GM12878 (cell line): ENCODE results near the gene OPCML. TPM values are rescaled to one million over a fixed set of nuclear protein-coding genes. Genes with fewer than 3 reads are reported as not detected.

ENCODE experiments used
- ATAC-seq: fragments of 200-7000 bp; cut with Tn5 transposase; 3 replicates; pipeline ENCODE4 v1.9.1; 2020; ENCODE audit warnings: mild to moderate bottlenecking, moderate library complexity
- BruUV-seq: library from RNA; stranded (reverse); fragments of 400-500 nt; replicated peaks from 2 replicates; lab custom pipeline; 2021; lab: Mats Ljungman, UMichigan
- CTCF ChIA-PET: fragments of 300-600 bp; sonication (Branson Sonifier 250); formaldehyde crosslinking; extraction: SDS; loops from one replicate; lab custom pipeline; 2021; ENCODE audit warnings: inconsistent platforms; lab: Yijun Ruan, JAX
- POLR2A ChIA-PET: fragments of 350-600 bp; formaldehyde crosslinking; extraction: SDS; loops from one replicate; lab custom pipeline; 2021; ENCODE audit warnings: inconsistent platforms; lab: Charles Lee
- RAD21 ChIA-PET: fragments of 300-600 bp; sonication (Branson Sonifier 250); formaldehyde crosslinking; loops from one replicate; lab custom pipeline; 2023; ENCODE audit warnings: antibody characterized with exemption; ENCODE audit not compliant: unreplicated experiment; lab: Charles Lee
- SMC1A ChIA-PET: fragments of 300-600 bp; sonication (Branson Sonifier 250); formaldehyde crosslinking; loops from one replicate; lab custom pipeline; 2023; ENCODE audit not compliant: unreplicated experiment, uncharacterized antibody; lab: Charles Lee
- DNase-seq: peaks from one replicate; pipeline ENCODE4 v3.0.0-alpha.2; 2011; ENCODE audit warnings: low read depth, low spot score
- FAIRE-seq: peaks from 3 replicates; lab custom pipeline; 2011; peaks lifted over from hg19 to GRCh38; lab: Jason Lieb, UNC
- H2AFZ ChIP-seq: 2 replicates; pipeline ENCODE4 v1.6.0; 2011; ENCODE audit warnings: low read depth, low read length, control low read depth; ENCODE audit not compliant: control insufficient read depth
- H3K27ac ChIP-seq: 2 replicates; pipeline ENCODE4 v1.5.1; 2011; ENCODE audit warnings: control low read depth; ENCODE audit not compliant: control insufficient read depth, insufficient read depth
- H3K27me3 ChIP-seq, 2 experiments: replicated peaks in 1 of 2; 2 replicates each; pipeline versions ENCODE4 v1.6.0 to v1.6.1; 2011; ENCODE audit warnings: low read length in 1 of 2; ENCODE audit not compliant: control insufficient read depth in 2 of 2, insufficient read depth in 2 of 2
- H3K36me3 ChIP-seq, 2 experiments: 2 replicates each; pipeline ENCODE4 v1.5.1; 2011; ENCODE audit warnings: low read length in 1 of 2; ENCODE audit not compliant: control insufficient read depth in 2 of 2, insufficient read depth in 2 of 2
- H3K4me1 ChIP-seq: 2 replicates; pipeline ENCODE4 v1.6.1; 2011; ENCODE audit warnings: mild to moderate bottlenecking, low read length, moderate library complexity, mixed read lengths; ENCODE audit not compliant: control insufficient read depth, insufficient read depth
- H3K4me2 ChIP-seq: 2 replicates; pipeline ENCODE4 v1.6.0; 2011; ENCODE audit warnings: control low read depth; ENCODE audit not compliant: control insufficient read depth, insufficient read depth
- H3K4me3 ChIP-seq: fragments of 200-600 bp; sonication (generic); 2 replicates; pipeline ENCODE4 v1.5.1; 2016
- H3K79me2 ChIP-seq: 2 replicates; pipeline ENCODE4 v1.6.0; 2011; ENCODE audit warnings: low read length; ENCODE audit not compliant: control insufficient read depth, insufficient read depth
- H3K9ac ChIP-seq: 2 replicates; pipeline ENCODE4 v1.8.0; 2011; ENCODE audit warnings: low read length, control low read depth, mixed read lengths; ENCODE audit not compliant: control insufficient read depth, insufficient read depth
- H3K9me3 ChIP-seq: replicated peaks from 3 replicates; pipeline ENCODE4 v1.5.1; 2011; ENCODE audit warnings: mild to moderate bottlenecking, low read length; ENCODE audit not compliant: control insufficient read depth, insufficient read depth
- H4K20me1 ChIP-seq: 2 replicates; pipeline ENCODE4 v1.6.0; 2011; ENCODE audit not compliant: control insufficient read depth, insufficient read depth
- BCLAF1 ChIP-seq: fragments of 450-650 bp; IDR thresholded peaks from 2 replicates; pipeline ENCODE4 v1.6.1; 2017; ENCODE audit warnings: antibody characterized with exemption, mild to moderate bottlenecking, moderate library complexity
- BMI1 ChIP-seq: fragments of 450-650 bp; IDR thresholded peaks from 2 replicates; pipeline ENCODE4 v1.6.1; 2016; ENCODE audit warnings: mild to moderate bottlenecking, moderate library complexity, borderline replicate concordance
- BRCA1 ChIP-seq: IDR thresholded peaks from 2 replicates; pipeline ENCODE4 v1.6.1; 2011; ENCODE audit warnings: low read depth, low read length, improper control_type of control experiment
- CHD1 ChIP-seq: IDR thresholded peaks from 2 replicates; pipeline ENCODE4 v1.6.1; 2012; ENCODE audit warnings: low read depth, low read length, improper control_type of control experiment
- ELK1 ChIP-seq: IDR thresholded peaks from 2 replicates; pipeline ENCODE4 v1.6.1; 2012; ENCODE audit warnings: low read depth, low read length, improper control_type of control experiment
- EP300 ChIP-seq, 2 experiments: fragments of 150-350 bp in 1 of 2; IDR thresholded peaks; 2 replicates each; pipeline ENCODE4 v1.6.1; 2011 to 2012; ENCODE audit warnings: low read depth in 2 of 2, low read length in 2 of 2, borderline replicate concordance in 1 of 2, improper control_type of control experiment in 1 of 2, inconsistent platforms in 1 of 2; ENCODE audit not compliant: control insufficient read depth in 1 of 2
- FOXK2 ChIP-seq: fragments of 450-650 bp; IDR thresholded peaks from 2 replicates; pipeline ENCODE4 v1.6.1; 2017; ENCODE audit warnings: mild to moderate bottlenecking, moderate library complexity
- HDAC2 ChIP-seq: fragments of 200-600 bp; sonication (generic); IDR thresholded peaks from 2 replicates; pipeline ENCODE4 v1.6.1; 2017
- MAX ChIP-seq: IDR thresholded peaks from 2 replicates; pipeline ENCODE4 v1.6.1; 2012; ENCODE audit warnings: low read depth, low read length, improper control_type of control experiment
- PBX3 ChIP-seq: IDR thresholded peaks from 2 replicates; pipeline ENCODE4 v1.6.1; 2011; ENCODE audit warnings: mild to moderate bottlenecking, low read depth, low read length, moderate library complexity; ENCODE audit not compliant: insufficient replicate concordance
- STAT1 ChIP-seq: fragments of 450-650 bp; conservative IDR thresholded peaks from 2 replicates; pipeline ENCODE4 v1.6.1; 2014; ENCODE audit warnings: antibody characterized with exemption, mild to moderate bottlenecking
- TARDBP ChIP-seq: IDR thresholded peaks from 2 replicates; pipeline ENCODE4 v1.6.1; 2016; ENCODE audit warnings: borderline replicate concordance
- TBL1XR1 ChIP-seq: IDR thresholded peaks from 2 replicates; pipeline ENCODE4 v1.6.1; 2012; ENCODE audit warnings: low read depth, low read length, improper control_type of control experiment
- ZNF384 ChIP-seq: IDR thresholded peaks from 2 replicates; pipeline ENCODE4 v1.6.1; 2012; ENCODE audit warnings: low read depth, mild to moderate bottlenecking, low read length, improper control_type of control experiment, borderline replicate concordance
- ZNF622 ChIP-seq: fragments of 450-650 bp; IDR thresholded peaks from 2 replicates; pipeline ENCODE4 v1.6.1; 2017; ENCODE audit warnings: mild to moderate bottlenecking, inconsistent platforms
- WGBS: methylation state at CpG from one replicate; pipeline ENCODE4 v1.1.6; 2016; ENCODE audit warnings: low lambda C conversion rate; ENCODE audit not compliant: insufficient replicate concordance, insufficient coverage; ENCODE audit errors: missing lambda C conversion rate; 5-methylcytosine and 5-hydroxymethylcytosine counted together
- in situ Hi-C: fragments of 300-500 bp; cut with MboI; formaldehyde crosslinking; loops from 9 replicates; pipeline ENCODE4 v1.14.3; 2018; ENCODE audit warnings: mixed read lengths
- intact Hi-C: fragments of 100-400 bp; cut with micrococcal nuclease; formaldehyde crosslinking; loops from one replicate; pipeline ENCODE4 v1.14.2; 2022; ENCODE audit not compliant: unreplicated experiment
- polyA plus RNA-seq, 11 experiments: library from polyadenylated mRNA; depleted of rRNA in 4 of 11; unstranded in 6 of 11; stranded (reverse) in 5 of 11; fragments of >200 nt; fragmentation: Nextera tagmentation in 4 of 11; fragmentation: Illumina TruSeq in 1 of 11; extraction: Ambion mirVana in 4 of 11; extraction: Trizol in 1 of 11; gene quantifications; 1 replicate in 1 of 11; 2 replicates in 10 of 11; pipeline versions ENCODE4 v1.2.1 to v1.2.3, GENCODE V29; 2011 to 2016; ENCODE audit warnings: inconsistent platforms in 2 of 11, missing spikeins in 2 of 11, low read depth in 1 of 11
- total RNA-seq, 4 experiments: library from RNA; depleted of rRNA in 3 of 4; stranded (reverse); fragments of >200 nt in 3 of 4; fragmentation: Illumina TruSeq in 1 of 4; extraction: Trizol in 1 of 4; gene quantifications; 2 replicates each; pipeline versions ENCODE4 v1.2.1 to v1.2.3, GENCODE V29; 2013 to 2021

The OPCML gene
- total and polyA plus RNA-seq, 10 of the 15 experiments (the other 5 are each of a cell fraction or from before 2014, with no cell fraction given), result 0.84 TPM; not detected in 9

GRCh38 chr11:132423266-132423665, 1109.0 kb downstream of the OPCML start:
- CTCF ChIA-PET, result no interaction called here
- H3K4me2 ChIP-seq, result no peak overlapping the region
- no peak overlapping the region for H2AFZ ChIP-seq
- no peak for DNase-seq
- H3K4me3 ChIP-seq, result no peak overlapping the region
- RAD21 ChIA-PET, result interaction anchor here (1.4 kb wide), 1 partner anchor 21 kb away, joined by 3 read pairs; no protein-coding TSS in a partner anchor
- no peak overlapping the region for H3K27ac ChIP-seq
- intact Hi-C loops, result no loop called here
- no peak for FAIRE-seq
- H4K20me1 ChIP-seq, result no peaks in the 10 kb centered on the region
- TF ChIP-seq ELK1 (no peak), CHD1 (no peak), BCLAF1 (no peak), PBX3 (no peak), MAX (no peak), BMI1 (no peak), TARDBP (no peak), ZNF622 (no peak), ZNF384 (no peak), EP300 (IDR thresholded peaks at IDR 0.05; ENCODE audit: borderline replicate concordance in 1 of 2, control insufficient read depth in 1 of 2, low read depth in 2 of 2, low read length in 2 of 2) (no peak), STAT1 (no peak), TBL1XR1 (no peak), BRCA1 (no peak), HDAC2 (no peak), FOXK2 (no peak)
- POLR2A ChIA-PET, result no interaction called here
- H3K27me3 ChIP-seq, result peaks cover 0 to 7% of the 10 kb centered on the region in 2 experiments; a peak in 2 of 4 replicates
- SMC1A ChIA-PET, result no interaction called here
- no peaks in the 10 kb centered on the region for H3K4me1 ChIP-seq
- H3K9me3 ChIP-seq, result no peaks in the 10 kb centered on the region
- H3K9ac ChIP-seq, result no peak overlapping the region
- H3K79me2 ChIP-seq, result no peaks in the 10 kb centered on the region
- in situ Hi-C loops, result no loop called here
- ATAC-seq, result no peak
- WGBS, result 48% methylated on average over 4 of the region's 4 CpGs
- H3K36me3 ChIP-seq, result no peaks in the 10 kb centered on the region
- BruUV-seq, result no TSS peak
